22Rv1 (cell line): Measurements from ENCODE around the gene ADAMTS1.

Experiments
- CTCF ChIP-seq: fragments of 450-650 bp; IDR thresholded peaks from 2 replicates; pipeline ENCODE4 v1.5.1; 2017; ENCODE audit warnings: mild to moderate bottlenecking
- ZFX ChIP-seq: fragments of 450-650 bp; IDR thresholded peaks from 2 replicates; pipeline ENCODE4 v1.6.1; 2017; ENCODE audit warnings: antibody characterized with exemption, borderline replicate concordance

- TF ChIP-seq CTCF (no peak), ZFX (no peak)
Measured at GRCh38 chr21:26804895-26805609, 40.2 kb downstream of the ADAMTS1 start.
